Activated CD4-positive, alpha-beta memory T cell treated with anti-CD3 and anti-CD28 coated beads for 36 hours (primary cell): ENCODE data around the gene GDI1. TPM values are rescaled to one million over a fixed set of nuclear protein-coding genes. Genes with fewer than 3 reads are reported as not detected.
A peak's percentile ranks its signal among the peaks of the same experiment; 100 is the strongest.

Source experiments
- CTCF ChIA-PET: fragments of 350-600 bp; sonication (Branson Sonifier 250); formaldehyde crosslinking; loops from one replicate; lab custom pipeline; 2021; ENCODE audit warnings: antibody characterized with exemption, inconsistent platforms; lab: Charles Lee
- POLR2A ChIA-PET: fragments of 350-600 bp; sonication (Branson Sonifier 250); formaldehyde crosslinking; loops from one replicate; lab custom pipeline; 2021; ENCODE audit warnings: antibody characterized with exemption; lab: Charles Lee
- DNase-seq: peaks from one replicate; pipeline ENCODE4 v3.0.0-alpha.2; 2020
- H3K27ac Mint-ChIP-seq: one replicate; pipeline ENCODE4 v1.8.0; 2021; ENCODE audit warnings: mixed read lengths
- H3K27me3 Mint-ChIP-seq: one replicate; pipeline ENCODE4 v1.8.0; 2021; ENCODE audit warnings: mixed read lengths
- H3K36me3 Mint-ChIP-seq: one replicate; pipeline ENCODE4 v1.8.0; 2021; ENCODE audit warnings: mixed read lengths
- H3K4me1 Mint-ChIP-seq: one replicate; pipeline ENCODE4 v1.8.0; 2021; ENCODE audit warnings: low read depth, mixed read lengths
- H3K4me3 Mint-ChIP-seq: one replicate; pipeline ENCODE4 v1.8.0; 2021; ENCODE audit warnings: mild to moderate bottlenecking, mixed read lengths
- H3K9me3 Mint-ChIP-seq: one replicate; pipeline ENCODE4 v1.8.0; 2021; ENCODE audit warnings: mixed read lengths
- intact Hi-C: fragments of 100-400 bp; cut with micrococcal nuclease; formaldehyde crosslinking; loops from one replicate; pipeline ENCODE4 v1.15.1; 2023
- total RNA-seq, 2 experiments: library from RNA; stranded (reverse); gene quantifications; one replicate each; pipeline ENCODE4 v1.2.3, GENCODE V29; 2021

GDI1 gene
- total RNA-seq, 2 experiments from 2014 or later, result 119 to 121 TPM

DNA sequence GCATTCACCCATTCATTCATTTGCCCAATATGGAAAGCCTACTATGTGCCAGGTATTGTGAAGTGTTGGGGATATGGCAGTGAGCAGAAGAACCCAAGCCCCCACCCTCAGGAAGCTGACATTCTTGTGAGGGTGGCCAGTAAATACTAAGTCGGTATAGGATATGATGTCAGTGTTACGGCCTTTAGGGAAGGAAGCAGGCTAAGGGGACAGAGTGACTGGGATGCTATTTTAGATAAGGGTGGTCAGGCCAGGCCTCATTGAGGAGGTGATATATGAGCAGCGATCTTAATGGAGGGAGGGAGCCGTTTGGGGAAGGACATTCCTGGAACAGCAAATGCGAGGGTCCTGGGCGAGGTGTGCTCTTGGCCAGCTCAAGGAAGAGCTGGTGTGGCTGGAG, 6.5 kb upstream of the GDI1 start:
- Mint-ChIP-seq H3K9me3 (no peaks in the 10 kb centered on the region), H3K4me1 (peaks cover 17% of the 10 kb centered on the region), H3K4me3 (no peak overlapping the region), H3K27ac (peak overlapping the region; percentile 57), H3K36me3 (peaks cover 2% of the 10 kb centered on the region), H3K27me3 (no peaks in the 10 kb centered on the region)
- intact Hi-C loops, result no loop called here
- ChIA-PET CTCF (no interaction called here), POLR2A (interaction anchor here (1.2 to 1.5 kb wide), 2 partner anchors 9 to 31 kb away, joined by 3 to 6 read pairs; no protein-coding TSS in a partner anchor)
- DNase-seq, result no peak

DNA sequence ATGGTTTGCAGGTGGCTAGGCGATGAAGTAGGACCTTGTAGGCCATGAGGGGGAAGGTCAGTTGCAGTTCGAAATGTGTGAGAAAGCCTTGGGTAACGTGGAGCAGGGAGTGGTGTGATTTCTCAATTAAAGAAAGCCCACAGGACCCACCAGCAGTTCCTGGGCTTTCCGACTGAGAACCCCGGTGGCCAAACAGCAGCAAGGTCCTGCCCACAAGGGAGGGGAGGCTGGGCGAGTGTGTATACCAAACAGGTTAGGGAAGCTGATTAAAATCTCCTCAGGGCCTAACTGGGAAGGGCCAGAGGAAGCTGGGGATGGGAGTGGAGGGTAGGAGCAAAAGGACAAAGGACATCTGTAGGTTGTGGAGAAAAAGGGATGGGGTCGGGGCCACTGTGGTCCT, 6.0 kb upstream of the GDI1 start:
- Mint-ChIP-seq H3K4me3 (no peak overlapping the region), H3K4me1 (peaks cover 17% of the 10 kb centered on the region), H3K27me3 (no peaks in the 10 kb centered on the region), H3K27ac (peak overlapping the region; percentile 57), H3K9me3 (no peaks in the 10 kb centered on the region), H3K36me3 (peaks cover 4% of the 10 kb centered on the region)
- ChIA-PET POLR2A (no interaction called here), CTCF (no interaction called here)
- intact Hi-C loops, result no loop called here
- no peak for DNase-seq

DNA sequence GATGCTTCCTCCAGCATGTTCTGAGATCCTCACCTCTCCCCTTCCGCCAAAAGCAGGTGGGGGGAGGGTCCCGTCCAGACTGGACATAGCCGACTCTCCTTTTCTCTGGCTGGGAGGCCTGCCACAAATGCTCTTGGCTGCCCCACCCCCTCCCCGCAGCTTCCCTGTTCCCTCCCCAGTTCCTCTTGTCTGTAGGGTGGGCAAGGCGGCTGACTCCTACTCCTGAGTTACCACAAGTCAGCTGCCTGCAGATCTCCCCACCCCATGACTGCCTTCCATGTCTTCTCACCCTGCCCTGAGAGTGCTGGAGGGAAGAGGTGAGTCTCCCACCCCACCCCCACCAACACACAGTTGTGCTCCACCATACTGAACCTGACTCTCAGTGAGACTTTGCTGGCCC, 5.6 kb upstream of the GDI1 start:
- H3K4me1 Mint-ChIP-seq, result peaks cover 22% of the 10 kb centered on the region
- no peak overlapping the region for H3K27ac Mint-ChIP-seq
- POLR2A ChIA-PET, result no interaction called here
- no peaks in the 10 kb centered on the region for H3K27me3 Mint-ChIP-seq
- no peak for DNase-seq
- H3K4me3 Mint-ChIP-seq, result no peak overlapping the region
- H3K36me3 Mint-ChIP-seq, result peaks cover 6% of the 10 kb centered on the region
- H3K9me3 Mint-ChIP-seq, result no peaks in the 10 kb centered on the region
- CTCF ChIA-PET, result no interaction called here
- intact Hi-C loops, result no loop called here

DNA sequence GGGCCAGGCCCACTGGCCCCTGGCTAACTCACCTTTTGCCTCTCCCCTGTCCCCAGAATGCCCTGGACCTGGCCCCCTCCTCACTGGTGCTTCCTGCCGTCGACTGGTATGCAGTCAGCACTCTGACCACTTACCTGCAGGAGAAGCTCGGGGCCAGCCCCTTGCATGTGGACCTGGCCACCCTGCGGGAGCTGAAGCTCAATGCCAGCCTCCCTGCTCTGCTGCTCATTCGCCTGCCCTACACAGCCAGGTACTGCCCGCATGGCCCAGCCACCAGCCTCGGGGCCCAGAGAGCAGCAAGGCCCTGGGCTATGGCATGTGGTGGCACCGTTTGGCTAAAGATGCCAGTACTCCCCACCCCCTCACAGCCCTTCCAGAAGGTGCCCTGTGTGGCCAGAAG, 4.7 kb upstream of the GDI1 start:
- Mint-ChIP-seq H3K9me3 (no peaks in the 10 kb centered on the region), H3K27me3 (no peaks in the 10 kb centered on the region)

DNA sequence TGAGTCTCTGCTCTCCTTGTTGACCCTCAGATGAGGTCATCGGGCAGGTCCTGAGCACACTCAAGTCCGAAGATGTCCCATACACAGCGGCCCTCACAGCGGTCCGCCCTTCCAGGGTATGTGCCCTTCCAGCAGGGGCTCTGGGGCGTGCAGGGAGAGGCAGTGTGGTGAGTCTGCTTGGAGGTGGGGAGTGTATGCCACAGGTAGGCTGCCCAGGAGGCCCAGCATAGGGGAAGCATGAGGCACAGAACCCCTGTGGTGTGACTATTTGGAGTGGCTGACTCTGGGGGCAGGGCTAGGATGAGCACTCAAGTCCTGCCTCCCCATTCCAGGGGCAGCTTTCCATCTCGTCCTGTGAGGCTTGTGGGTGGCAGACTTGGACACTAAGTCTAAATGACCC, 3.3 kb upstream of the GDI1 start:
- POLR2A ChIA-PET, result no interaction called here
- Mint-ChIP-seq H3K9me3 (no peaks in the 10 kb centered on the region), H3K36me3 (peaks cover 11% of the 10 kb centered on the region), H3K4me1 (peaks cover 26% of the 10 kb centered on the region), H3K4me3 (no peak overlapping the region), H3K27me3 (no peaks in the 10 kb centered on the region), H3K27ac (no peak overlapping the region)
- intact Hi-C loops, result no loop called here
- no peak for DNase-seq
- CTCF ChIA-PET, result no interaction called here

More for the DNA sequence above, 4.7 kb upstream of the GDI1 start:
- Mint-ChIP-seq H3K36me3 (peaks cover 6% of the 10 kb centered on the region), H3K27ac (no peak overlapping the region), H3K4me3 (no peak overlapping the region), H3K4me1 (peaks cover 23% of the 10 kb centered on the region)
- ChIA-PET POLR2A (interaction anchor here (1.4 kb wide), 1 partner anchor 83 kb away, joined by 3 read pairs; no protein-coding TSS in a partner anchor), CTCF (no interaction called here)
- no peak for DNase-seq
- intact Hi-C loops, result no loop called here

DNA sequence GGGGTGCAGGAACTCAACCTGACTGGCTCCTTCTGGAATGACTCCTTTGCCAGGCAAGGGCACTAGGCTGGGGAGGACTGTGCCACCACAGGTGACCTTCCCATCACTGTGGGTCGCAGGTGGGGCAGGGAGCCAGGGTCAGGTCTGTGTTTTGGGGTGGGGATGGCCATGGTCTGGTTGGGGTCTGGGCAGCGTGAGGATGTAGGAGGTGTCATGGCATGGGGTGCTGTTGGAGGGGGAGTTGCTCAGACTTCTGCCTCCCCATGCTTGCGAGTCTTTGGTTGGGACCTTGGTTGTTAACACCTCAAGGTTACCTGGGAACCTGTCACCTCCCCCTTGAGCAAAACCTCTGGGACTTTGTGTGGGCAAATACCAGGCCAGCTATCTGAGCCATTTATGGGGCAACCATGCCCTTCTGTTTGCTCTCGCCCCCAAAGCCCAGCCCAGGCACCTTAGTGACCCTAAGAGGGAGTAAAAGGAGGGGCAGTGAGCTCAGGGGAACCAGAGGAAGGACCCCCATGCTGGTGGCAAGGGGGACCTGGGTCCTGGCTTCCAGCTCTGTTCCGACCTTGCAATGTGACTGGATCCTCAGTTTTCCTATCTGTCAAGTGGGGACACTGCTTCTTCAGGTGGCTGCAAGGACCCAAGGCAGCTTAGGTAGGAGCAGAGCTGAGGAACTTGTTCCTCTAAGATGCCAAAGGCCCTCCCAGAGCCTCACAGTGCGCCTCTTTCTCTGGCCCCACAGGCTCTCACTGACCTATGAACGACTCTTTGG, 2.4 kb upstream of the GDI1 start:
- H3K27ac Mint-ChIP-seq, result no peak overlapping the region
- H3K4me1 Mint-ChIP-seq, result peaks cover 24% of the 10 kb centered on the region
- POLR2A ChIA-PET, result no interaction called here
- H3K9me3 Mint-ChIP-seq, result no peaks in the 10 kb centered on the region
- no peak for DNase-seq
- H3K36me3 Mint-ChIP-seq, result peaks cover 14% of the 10 kb centered on the region
- H3K4me3 Mint-ChIP-seq, result no peak overlapping the region
- intact Hi-C loops, result loop anchor here (5.0 kb wide), 3 partner anchors 37 to 642 kb away; partner anchors contain the start of genes EMD, IDH3G, RPL10 and SSR4
- CTCF ChIA-PET, result no interaction called here
- no peaks in the 10 kb centered on the region for H3K27me3 Mint-ChIP-seq

DNA sequence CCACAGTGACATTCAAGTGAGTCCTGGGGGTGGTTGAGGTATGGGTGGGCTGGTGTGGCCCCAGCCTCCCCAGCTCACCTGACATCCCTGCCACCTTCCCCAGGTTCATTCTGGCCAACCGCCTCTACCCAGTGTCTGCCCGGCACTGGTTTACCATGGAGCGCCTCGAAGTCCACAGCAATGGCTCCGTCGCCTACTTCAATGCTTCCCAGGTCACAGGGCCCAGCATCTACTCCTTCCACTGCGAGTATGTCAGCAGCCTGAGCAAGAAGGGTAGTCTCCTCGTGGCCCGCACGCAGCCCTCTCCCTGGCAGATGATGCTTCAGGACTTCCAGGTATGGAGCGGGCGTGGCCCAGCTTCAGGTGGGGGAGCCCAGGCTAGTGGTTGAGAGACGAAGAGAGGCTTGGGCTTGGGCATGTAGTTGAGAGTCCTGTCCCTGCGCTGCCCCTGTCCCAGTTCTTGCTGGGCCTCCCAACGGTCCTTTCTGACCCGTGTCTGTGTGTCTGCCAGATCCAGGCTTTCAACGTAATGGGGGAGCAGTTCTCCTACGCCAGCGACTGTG, 1.7 kb upstream of the GDI1 start:
- H3K9me3 Mint-ChIP-seq, result no peaks in the 10 kb centered on the region
- POLR2A ChIA-PET, result no interaction called here
- intact Hi-C loops, result loop anchor here (5.0 kb wide), 3 partner anchors 38 to 643 kb away; partner anchors contain the start of genes EMD, IDH3G, RPL10 and SSR4
- H3K4me1 Mint-ChIP-seq, result peaks cover 25% of the 10 kb centered on the region
- H3K4me3 Mint-ChIP-seq, result no peak overlapping the region
- H3K36me3 Mint-ChIP-seq, result peaks cover 15% of the 10 kb centered on the region
- CTCF ChIA-PET, result no interaction called here
- no peak overlapping the region for H3K27ac Mint-ChIP-seq
- DNase-seq, result no peak
- H3K27me3 Mint-ChIP-seq, result no peaks in the 10 kb centered on the region

DNA sequence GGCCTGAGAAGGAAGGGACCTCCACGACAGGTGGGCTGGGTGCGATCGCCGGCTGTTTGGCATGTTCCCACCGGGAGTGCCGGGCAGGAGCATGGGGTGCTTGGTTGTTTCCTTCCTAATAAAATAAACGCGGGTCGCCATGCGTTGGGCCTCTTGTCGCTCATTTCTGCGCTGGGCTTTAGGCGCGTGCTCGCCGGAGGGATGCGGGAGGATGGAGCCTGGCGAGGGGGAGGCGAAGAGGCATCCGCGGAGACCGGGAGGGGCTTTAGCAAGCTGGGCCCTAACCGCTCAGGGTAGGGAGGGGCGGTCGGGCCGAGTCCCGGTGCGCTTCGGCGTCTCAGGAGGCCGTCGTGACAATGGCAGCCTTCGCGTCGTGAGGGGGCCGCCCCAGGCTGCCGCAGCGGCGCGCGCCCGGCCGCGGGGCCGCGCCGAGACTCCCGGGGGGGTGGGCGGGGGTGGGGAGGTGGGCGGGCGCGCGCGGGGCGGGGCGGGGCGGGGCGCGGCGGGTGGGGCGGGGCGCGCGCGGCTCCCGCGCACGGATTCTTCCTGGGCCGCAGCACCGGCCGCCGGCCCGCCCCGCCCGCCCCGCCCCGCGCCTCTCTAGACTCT, 476 bp upstream of the GDI1 start:
- Mint-ChIP-seq H3K4me3 (peak overlapping the region; percentile 69), H3K9me3 (no peaks in the 10 kb centered on the region), H3K4me1 (peaks cover 21% of the 10 kb centered on the region), H3K27ac (peak overlapping the region; percentile 77), H3K36me3 (peaks cover 18% of the 10 kb centered on the region), H3K27me3 (no peaks in the 10 kb centered on the region)
- DNase-seq, result peak; percentile 62
- POLR2A ChIA-PET, result no interaction called here
- CTCF ChIA-PET, result no interaction called here
- intact Hi-C loops, result loop anchor here (2.0 to 5.0 kb wide), 4 partner anchors 20 to 644 kb away; partner anchors contain the start of genes EMD, IDH3G, RPL10 and SSR4

DNA sequence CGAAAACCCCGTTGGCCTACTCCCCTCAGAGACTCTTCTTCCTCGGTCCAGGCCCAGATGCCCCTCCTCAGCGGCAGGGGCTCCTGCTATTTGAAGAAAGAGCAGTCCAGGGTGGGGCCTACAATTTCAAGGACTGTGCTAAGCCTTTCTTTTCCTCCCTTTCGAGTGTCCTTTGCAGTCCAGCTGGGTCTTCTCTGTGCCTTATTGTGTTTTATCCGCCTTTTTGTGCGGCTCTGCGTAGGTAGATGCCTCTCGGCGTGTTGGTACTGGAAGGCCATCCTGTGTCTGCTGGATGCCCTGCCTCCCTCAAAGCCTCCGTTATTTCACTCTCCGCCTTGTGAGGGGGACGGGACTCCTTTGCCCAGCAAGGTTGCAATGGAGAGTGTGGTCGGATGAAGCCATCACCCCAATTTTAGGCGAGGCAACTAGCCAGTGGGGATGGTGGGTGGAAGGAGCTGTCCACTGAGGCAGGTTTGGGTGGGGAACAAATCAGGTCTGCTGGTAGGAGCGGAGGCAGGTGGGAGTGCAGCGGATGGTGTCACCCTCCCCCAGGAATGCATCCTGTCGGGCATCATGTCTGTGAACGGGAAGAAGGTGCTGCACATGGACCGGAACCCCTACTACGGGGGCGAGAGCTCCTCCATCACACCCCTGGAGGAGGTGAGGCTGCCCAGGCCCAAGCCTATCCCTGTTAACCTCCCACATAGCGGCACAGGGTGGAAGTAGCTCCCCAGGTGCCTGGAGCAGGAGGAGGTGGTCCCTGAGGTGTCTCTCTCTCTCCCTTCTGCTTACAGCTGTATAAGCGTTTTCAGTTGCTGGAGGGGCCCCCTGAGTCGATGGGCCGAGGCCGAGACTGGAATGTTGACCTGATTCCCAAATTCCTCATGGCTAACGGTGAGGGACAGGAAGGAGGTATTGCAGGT, 1.3 kb downstream of the GDI1 start:
- no peak for DNase-seq
- Mint-ChIP-seq H3K36me3 (peaks cover 26% of the 10 kb centered on the region), H3K27ac (peak overlapping the region; percentile 88), H3K27me3 (no peaks in the 10 kb centered on the region), H3K4me3 (peak overlapping the region; percentile 82), H3K4me1 (peaks cover 27% of the 10 kb centered on the region), H3K9me3 (no peaks in the 10 kb centered on the region)
- POLR2A ChIA-PET, result interaction anchor here (1.7 kb wide), 1 partner anchor 27 kb away, joined by 5 read pairs; the partner anchor contains the start of gene TAFAZZIN
- CTCF ChIA-PET, result no interaction called here
- intact Hi-C loops, result loop anchor here (2.0 to 5.0 kb wide), 4 partner anchors 19 to 646 kb away; partner anchors contain the start of genes EMD, IDH3G, RPL10 and SSR4

DNA sequence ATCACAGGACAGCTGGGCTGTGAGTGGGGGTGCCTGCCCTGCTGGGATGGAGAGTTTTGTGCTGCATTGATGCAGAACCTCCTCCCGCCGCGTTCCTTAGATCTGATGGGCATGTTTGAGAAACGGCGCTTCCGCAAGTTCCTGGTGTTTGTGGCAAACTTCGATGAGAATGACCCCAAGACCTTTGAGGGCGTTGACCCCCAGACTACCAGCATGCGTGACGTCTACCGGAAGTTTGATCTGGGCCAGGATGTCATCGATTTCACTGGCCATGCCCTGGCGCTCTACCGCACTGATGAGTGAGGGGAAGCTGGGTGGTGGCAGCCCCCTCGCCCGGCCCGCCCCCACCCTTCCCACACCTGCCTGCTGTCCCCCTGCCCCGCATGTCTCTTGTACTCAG, 2.9 kb downstream of the GDI1 start:
- Mint-ChIP-seq H3K36me3 (peaks cover 26% of the 10 kb centered on the region), H3K4me1 (peaks cover 27% of the 10 kb centered on the region), H3K9me3 (no peaks in the 10 kb centered on the region), H3K27me3 (no peaks in the 10 kb centered on the region), H3K4me3 (no peak overlapping the region), H3K27ac (no peak overlapping the region)
- intact Hi-C loops, result loop anchor here (5.0 kb wide), 4 partner anchors 37 to 648 kb away; partner anchors contain the start of genes EMD, IDH3G, LAGE3 and RPL10
- POLR2A ChIA-PET, result no interaction called here
- no peak for DNase-seq
- CTCF ChIA-PET, result no interaction called here

DNA sequence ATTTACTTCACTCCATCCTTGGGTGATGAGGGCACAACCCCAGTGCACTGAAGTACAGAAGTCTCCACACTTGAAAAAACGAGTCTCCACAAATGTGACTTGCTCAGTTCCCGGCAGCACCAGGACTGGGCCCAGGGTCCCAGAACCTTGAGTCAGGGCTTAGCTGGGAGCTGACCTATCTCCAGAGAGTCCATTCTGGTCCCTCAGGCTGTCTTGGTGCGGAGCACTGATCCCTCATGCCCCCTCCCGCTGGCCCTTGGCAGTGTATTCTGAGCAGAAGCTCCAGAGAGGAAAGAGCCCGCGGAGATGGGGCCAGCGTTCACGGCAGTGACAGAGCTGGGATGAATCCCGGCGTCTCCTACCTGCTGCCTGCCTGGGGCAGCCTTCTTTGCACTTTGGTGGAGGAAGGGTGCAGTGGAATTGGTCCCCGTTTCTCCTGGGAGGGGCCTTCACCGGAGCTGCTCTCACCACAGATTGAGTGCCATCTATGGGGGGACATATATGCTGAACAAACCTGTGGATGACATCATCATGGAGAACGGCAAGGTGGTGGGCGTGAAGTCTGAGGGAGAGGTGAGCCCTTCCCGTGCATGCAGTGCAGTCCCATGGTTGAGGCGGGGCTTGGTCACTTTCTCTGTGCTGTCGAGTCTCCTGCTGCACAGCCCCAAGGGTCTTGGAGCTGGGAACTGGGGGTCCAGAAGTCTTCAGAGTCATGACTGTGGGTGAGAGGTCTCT, 3.8 kb downstream of the GDI1 start:
- intact Hi-C loops, result loop anchor here (5.0 kb wide), 1 partner anchor 37 kb away; the partner anchor contains the start of gene LAGE3

More for the DNA sequence above, 3.8 kb downstream of the GDI1 start:
- no peaks in the 10 kb centered on the region for H3K27me3 Mint-ChIP-seq
- DNase-seq, result no peak
- peak overlapping the region; percentile 19 for H3K27ac Mint-ChIP-seq
- no peak overlapping the region for H3K4me3 Mint-ChIP-seq
- no peaks in the 10 kb centered on the region for H3K9me3 Mint-ChIP-seq
- peaks cover 27% of the 10 kb centered on the region for H3K4me1 Mint-ChIP-seq
- CTCF ChIA-PET, result no interaction called here
- H3K36me3 Mint-ChIP-seq, result peaks cover 24% of the 10 kb centered on the region
- POLR2A ChIA-PET, result no interaction called here
